RWPE1 (cell line): Measurements from ENCODE around the gene GDF10.

Source experiments
- CTCF ChIA-PET: fragments of 350-600 bp; sonication (Branson Sonifier 250); formaldehyde crosslinking; extraction: SDS; loops from one replicate; lab custom pipeline; 2021; lab: Yijun Ruan, JAX
- POLR2A ChIA-PET: fragments of 400-600 bp; formaldehyde crosslinking; extraction: SDS; loops from one replicate; lab custom pipeline; 2020; ENCODE audit warnings: antibody characterized with exemption; ENCODE audit not compliant: low non-redundant PET; lab: Yijun Ruan, JAX
- DNase-seq: peaks from one replicate; pipeline ENCODE4 v3.0.0; 2012; ENCODE audit warnings: low spot score
- H3K27ac ChIP-seq: fragments of 450-650 bp; 2 replicates; pipeline ENCODE4 v1.5.1; 2017
- CTCF ChIP-seq: fragments of 450-650 bp; conservative IDR thresholded peaks from 2 replicates; pipeline ENCODE4 v1.5.1; 2017; ENCODE audit warnings: low read depth, mild to moderate bottlenecking

GDF10 gene

GRCh38 chr10:47359101-47359500 lies 59.1 kb downstream of the GDF10 start:
- ChIA-PET POLR2A (no interaction called here), CTCF (interaction anchor here (1.1 kb wide), 1 partner anchor 18 kb away, joined by 5 read pairs; no protein-coding TSS in a partner anchor)
- no peak for DNase-seq
- H3K27ac ChIP-seq = no peak overlapping the region
- TF ChIP-seq CTCF = no peak

GRCh38 chr10:47359626-47360418 lies 59.8 kb downstream of the GDF10 start:
- CTCF ChIA-PET = interaction anchor here (0.7 to 1.1 kb wide), 3 partner anchors 19 to 416 kb away, joined by 3 to 5 read pairs (median 4); no protein-coding TSS in a partner anchor
- no peak for TF ChIP-seq CTCF

DNA sequence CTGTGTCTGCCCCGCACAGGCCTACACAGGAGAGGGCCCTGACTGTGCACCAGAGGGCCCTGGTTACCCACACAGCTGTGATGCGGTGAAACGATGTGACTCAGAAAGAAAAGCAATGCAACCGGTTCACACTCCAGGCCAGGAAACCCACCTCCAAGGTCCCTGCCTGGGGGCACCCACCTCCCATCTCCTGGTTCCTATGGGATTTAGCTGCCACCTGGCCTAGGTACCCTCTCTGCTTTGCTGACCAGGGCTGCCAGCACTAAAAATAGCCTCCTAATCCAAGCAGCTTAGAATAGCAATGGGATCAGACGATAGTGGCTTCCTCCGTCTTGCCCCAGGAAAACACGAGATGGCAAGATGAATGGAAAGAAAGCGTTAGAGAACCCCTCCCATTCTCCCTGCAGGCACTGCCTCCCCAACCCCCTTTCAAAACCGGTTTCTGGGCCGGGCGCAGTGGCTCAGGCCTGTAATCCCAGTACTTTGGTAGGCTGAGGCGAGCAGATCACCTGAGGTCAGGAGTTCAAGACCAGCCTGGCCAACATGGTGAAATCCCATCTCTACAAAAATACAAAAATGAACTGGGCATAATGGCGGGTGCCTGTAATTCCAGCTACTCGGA lies 60.5 kb downstream of the GDF10 start:
- no peak for DNase-seq
- H3K27ac ChIP-seq = no peak overlapping the region
- TF ChIP-seq CTCF = no peak
- ChIA-PET POLR2A (no interaction called here), CTCF (interaction anchor here (0.7 kb wide), 2 partner anchors 315 to 415 kb away, joined by 3 to 4 read pairs; no protein-coding TSS in a partner anchor)

More at GRCh38 chr10:47359626-47360418, 59.8 kb downstream of the GDF10 start:
- H3K27ac ChIP-seq = no peak overlapping the region
- DNase-seq = no peak
- POLR2A ChIA-PET = no interaction called here

DNA sequence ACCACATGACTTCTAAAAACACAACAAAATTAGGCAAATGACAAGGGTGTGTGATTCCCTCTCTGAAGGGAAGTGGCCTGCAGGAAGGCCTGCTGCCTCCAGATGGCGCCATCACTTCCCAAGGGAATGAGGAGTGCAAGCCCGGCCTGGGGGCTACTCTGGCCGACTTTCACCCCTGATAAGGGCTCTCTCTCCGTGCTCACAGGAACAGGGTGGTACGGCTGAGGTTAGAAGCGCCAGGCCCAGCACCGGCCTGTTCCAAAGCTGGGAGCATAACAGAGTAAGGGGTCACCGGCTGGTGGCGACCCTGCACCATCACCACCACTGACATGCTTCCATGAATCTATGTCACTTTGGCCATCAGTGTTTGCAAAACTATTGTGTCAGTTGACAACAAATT lies 61.3 kb downstream of the GDF10 start:
- POLR2A ChIA-PET = no interaction called here
- CTCF ChIA-PET = interaction anchor here (0.6 to 1.2 kb wide), 4 partner anchors 11 to 337 kb away, joined by 3 to 7 read pairs (median 3); no protein-coding TSS in a partner anchor
- peak; percentile 32 for DNase-seq
- peak; percentile 73 for TF ChIP-seq CTCF
- no peak overlapping the region for H3K27ac ChIP-seq

DNA sequence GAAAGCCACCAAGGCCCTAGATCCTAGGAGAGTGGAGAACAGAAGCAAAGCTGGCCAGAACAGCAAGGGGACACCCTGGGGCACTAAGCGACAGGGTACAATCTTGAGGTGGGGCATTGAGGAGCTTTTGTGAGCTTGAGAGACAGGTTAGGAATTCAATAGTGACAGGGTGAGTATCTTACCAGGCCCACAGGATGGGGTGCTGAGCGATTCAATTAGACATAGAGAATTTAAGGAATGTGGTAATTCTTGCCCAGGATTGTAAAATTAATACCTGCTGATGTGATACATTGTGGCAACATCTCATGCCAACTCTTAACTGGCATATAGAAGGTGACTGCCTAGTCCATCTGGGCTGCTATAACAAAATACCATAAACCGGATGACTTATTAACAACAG lies 62.2 kb downstream of the GDF10 start:
- DNase-seq = peak; percentile 42
- POLR2A ChIA-PET = no interaction called here
- CTCF ChIA-PET = interaction anchor here (0.6 to 1.6 kb wide), 7 partner anchors 10 to 338 kb away, joined by 3 to 7 read pairs (median 3); no protein-coding TSS in a partner anchor
- H3K27ac ChIP-seq = no peak overlapping the region
- TF ChIP-seq CTCF = no peak
